CD4-positive, alpha-beta T cell treated with Interferon alpha-2 for 1 hour (primary cell): Measurements from ENCODE around the gene AFMID.
"Not testable (repeated sequence)": the region's sequence is repeated elsewhere in the genome, so short reads cannot be mapped to it uniquely, and the experiment has no call there.

Experiments
- DNase-seq, 2 donors: peaks; one replicate each; pipeline ENCODE4 v3.0.0-alpha.2; 2020 to 2022

Gene AFMID

DNA sequence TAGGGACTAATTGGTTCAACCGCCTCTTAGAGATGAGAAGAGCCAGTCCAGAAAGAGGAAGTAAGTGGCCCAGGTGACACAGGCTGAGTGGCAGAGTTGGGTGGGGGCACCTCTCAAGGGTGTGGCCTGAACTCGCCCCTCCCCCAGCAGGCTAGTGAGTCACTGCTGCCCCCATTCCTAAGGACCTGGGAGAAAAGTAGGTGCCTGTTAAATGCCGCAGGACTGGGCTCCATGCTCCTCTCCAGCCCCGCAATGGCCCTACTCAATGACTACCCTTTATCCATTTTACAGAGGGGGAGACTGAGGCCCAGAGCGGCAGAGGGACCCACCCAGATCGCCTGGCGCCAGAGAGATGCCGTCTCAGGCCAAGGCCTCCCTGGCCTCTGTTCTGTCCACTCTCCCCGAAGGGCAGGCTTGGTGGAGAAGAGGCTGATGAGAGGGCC, 52.3 kb downstream of the AFMID start:
- no peak for DNase-seq

DNA sequence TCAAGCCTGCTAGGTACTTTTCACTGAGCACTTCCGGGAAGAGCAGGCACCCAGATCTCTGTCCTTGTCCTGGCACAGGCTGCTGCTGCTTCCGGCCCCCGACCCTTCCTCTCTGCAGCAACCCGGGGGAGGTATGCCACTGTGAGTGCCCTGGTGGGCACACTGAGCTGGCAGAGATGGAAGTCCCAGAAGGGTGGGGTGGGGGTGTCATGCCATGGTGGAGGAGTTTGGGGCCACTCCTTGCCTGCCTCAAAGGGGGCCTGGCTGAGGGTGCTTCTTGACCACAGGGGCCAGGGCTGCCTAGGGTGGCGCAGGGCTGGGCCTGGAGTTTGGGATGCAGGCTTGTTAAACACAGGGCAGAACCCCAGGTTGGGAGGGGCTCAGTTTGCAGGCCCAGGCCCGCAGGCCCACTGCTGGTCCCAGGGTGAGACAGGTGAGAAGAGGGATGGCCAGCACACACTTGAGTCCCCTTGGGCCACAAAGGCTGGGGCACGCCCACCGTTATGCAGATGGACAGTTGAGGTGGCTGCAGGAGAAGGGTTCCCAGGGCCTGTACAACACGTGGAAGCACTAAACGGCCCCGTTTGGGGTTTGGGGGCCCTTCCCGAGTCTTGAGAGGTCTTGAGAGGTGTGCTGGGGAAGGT, 53.0 kb downstream of the AFMID start:
- DNase-seq = no peak

DNA sequence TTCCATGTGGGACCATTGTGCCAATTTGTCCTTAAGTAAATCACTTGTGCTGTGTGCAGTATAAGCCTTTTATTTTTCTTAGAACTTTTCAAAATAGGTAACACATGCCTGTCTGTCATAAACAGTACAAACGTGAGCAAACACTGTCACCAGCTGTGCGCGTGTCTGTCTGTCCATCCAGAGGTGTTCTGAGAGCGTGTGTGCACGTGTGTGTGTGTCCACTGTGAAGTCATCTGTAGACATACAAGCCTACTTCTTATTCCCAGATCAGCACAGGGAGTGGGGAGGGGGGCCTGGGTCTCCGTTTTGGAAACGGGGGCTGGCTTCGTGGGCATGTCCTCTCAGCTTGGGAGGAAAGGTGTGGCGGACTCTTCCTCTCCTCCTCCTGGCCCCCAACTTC, 53.7 kb downstream of the AFMID start:
- DNase-seq = no peak

- no peak for DNase-seq
Observed at GRCh38 chr17:78241277-78242023, 54.3 kb downstream of the AFMID start.

GRCh38 chr17:78242024-78242742, 55.0 kb downstream of the AFMID start:
- peak in 1 of 2 donors; percentile 45 for DNase-seq

DNA sequence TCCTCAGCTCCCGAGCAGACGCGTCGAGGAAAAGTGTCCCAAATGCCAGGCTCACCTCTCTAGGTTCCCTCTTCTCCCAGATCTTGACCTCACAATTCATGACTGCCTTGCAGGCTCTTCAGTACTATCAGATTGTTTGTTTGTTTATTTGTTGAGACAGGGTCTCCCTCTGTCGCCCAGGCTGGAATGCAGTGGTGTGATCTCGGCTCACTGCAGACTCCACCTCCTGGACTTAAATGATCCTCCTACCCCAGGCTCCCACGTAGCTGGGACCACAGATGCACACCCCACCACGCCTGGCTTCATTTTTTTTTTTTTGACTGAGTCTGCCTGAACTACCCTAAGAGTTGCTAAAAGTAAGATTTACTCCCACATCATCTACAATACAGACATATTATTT, 60.1 kb downstream of the AFMID start:
- no peak for DNase-seq

GRCh38 chr17:78248051-78248914, 61.1 kb downstream of the AFMID start:
- no peak for DNase-seq

DNA sequence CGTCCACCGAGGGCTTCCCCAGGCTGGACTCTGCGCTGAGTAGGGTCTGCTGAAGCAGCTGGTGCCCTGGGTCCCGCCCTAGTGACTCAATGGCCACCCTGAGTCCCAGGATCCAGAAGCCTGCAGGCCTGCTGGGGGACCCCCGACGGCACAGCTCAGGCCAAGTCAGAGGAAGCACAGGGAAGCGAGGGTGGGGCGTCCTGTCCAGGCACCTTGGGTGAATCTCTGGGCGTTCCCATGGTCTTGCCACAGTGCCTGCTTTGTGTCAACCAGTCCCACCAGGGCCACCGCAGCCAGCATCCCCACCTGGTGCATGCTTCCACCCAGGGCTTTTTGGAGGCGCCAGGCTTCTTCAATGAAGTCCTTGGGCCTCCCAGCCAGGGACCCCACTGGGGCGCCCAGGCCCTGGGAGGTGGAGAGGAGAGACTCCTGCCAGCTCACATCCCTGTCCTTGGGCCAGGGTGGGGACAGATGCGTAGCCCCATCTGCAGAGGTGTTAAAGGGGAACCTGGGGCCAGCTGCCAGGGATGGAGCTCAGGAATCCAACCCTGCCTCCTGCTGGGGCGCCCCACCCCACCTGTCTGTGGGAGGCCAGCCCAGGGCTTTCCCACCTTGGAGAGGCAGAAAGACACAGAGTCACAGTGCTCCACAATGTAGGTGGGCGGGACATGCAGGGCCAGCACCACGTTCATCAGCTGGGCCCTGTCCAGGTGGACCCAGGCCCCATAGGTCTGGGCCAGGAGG, 62.1 kb downstream of the AFMID start:
- no peak for DNase-seq

DNA sequence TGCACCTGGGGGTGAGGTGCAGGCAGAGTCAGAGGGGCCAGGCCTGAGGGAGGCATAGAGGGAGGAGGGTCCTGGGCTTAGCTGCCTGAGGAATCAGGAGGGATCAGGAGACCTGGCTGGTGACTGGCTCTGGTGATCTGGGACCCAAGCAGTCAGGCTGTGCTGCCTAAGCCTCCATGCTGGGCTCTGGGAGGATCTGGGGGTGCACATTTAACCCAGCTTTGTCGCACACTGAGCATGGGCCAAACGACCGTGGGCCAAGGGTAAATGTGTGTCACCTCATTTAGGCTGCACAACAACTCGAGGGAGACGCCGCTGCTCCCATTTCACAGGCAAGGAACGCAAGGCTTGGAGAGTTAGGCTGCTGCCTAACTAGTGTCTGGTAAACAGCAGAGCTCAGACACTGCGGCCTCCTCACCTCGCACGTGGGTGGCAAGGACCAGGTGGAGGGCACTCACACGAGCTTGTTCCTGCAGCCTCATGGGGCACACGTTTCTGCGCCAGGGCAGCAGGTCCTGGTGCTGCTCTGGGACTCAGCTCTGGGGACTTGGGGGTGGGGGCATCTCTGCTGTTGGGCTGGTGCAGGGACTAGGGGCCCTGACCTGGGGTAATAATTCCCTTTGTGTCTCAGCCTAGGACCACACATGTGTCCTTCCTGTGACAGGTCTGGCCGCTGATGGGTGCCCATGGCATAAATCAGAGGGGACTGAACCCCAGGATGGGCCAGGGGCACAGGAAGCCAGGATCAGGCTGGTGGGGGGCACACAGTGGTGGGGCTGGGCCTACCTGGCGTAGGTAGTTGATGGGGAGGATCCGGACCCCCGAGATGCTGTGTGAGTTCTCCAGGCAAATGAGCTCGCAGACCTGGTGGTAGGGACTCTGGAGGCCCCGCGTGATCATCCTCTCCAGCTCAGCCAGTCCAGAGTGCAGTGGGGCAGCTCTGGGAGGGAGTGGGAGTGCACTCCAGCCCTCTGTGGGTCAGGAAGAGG, 63.0 kb downstream of the AFMID start:
- DNase-seq = no peak

DNA sequence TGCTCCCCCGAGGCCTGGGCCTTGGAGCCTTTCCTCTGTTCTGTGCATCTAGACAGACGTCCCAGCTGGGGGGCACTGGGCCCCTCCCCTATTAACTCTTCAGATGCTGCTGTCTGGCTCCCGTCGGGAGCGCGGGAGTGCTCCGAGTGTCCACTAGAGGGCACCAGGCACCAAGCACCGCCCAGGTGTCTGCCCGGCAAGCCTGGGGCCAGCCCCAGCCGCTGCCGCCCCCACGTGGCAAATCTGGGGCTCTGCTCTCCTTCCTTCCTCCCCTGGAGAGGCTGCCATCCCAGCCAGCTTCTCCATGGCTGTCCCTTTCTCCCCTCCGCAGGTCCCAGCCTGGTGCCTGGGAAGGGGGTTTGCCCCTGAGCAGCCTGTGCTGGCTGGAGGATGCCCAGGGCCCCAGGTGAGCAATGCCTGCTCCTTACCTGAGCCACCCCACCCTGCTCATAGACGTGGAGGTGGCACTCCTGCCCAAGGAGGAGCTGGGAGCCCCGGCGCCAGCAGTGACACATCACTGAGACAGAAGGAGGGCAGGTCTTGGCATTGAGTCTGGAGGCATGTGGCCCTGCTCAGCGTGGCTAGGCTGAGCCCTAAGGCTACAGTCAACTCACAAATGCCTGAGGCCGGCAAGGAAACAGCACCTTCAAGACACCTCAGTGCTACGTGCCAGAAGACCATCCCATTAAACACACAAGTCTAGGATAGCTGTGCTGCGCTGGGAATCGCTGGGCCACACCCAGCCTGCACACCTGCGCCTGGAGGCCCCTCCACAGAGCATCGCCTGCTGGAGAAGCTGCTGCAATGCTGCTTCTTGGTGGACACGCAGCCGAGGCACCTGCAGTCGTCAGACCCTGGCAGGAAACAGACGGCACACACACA, 64.0 kb downstream of the AFMID start:
- peak; percentile 85 to 88 for DNase-seq

DNA sequence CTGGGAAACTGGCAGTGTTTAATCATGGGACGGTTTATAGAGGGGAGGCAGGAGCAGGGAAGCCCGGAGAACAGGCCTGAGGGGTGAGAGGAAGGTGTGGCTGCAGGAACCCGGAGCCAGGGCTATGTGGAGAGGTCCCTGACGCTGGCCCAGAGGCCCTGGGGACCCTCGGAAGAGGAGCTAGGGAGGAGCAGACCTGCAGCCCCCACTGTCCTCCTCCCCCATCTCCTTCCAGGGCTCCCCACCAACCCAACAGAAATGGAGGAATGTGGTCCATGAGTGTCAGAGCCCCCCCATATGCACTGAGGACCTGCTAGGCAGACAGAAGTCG, 64.6 kb downstream of the AFMID start:
- no peak for DNase-seq

DNA sequence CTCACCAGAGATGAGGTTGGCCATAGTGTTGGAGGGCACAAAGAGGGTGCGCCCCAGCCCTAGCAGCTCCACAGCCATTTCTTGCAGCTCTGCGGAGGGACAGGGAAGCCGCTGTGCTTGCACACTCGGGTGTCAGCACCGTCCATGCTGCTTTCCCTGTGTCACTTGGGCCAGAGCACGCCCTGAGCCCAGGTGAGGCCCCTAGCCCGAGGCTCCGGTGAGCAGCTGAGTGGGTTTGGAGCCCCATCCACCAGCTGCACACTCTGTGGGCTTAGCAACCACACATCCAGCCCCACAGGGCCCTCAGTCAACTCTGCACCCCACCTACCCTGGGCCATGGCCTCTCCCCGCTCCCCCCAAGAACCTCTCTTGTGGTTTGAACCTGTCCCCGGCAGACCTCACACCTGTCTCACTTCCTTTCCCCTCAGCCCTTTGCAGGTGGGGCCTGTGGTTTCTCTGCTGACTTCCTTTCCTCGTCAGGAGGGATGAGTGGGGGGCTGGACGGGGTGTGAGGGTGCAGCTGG, 65.0 kb downstream of the AFMID start:
- DNase-seq = peak; percentile 84 to 89

- no peak for DNase-seq
Observed at GRCh38 chr17:78252701-78253635, 65.8 kb downstream of the AFMID start.

GRCh38 chr17:78253636-78253945, 66.4 kb downstream of the AFMID start:
- DNase-seq = not testable (repeated sequence)

DNA sequence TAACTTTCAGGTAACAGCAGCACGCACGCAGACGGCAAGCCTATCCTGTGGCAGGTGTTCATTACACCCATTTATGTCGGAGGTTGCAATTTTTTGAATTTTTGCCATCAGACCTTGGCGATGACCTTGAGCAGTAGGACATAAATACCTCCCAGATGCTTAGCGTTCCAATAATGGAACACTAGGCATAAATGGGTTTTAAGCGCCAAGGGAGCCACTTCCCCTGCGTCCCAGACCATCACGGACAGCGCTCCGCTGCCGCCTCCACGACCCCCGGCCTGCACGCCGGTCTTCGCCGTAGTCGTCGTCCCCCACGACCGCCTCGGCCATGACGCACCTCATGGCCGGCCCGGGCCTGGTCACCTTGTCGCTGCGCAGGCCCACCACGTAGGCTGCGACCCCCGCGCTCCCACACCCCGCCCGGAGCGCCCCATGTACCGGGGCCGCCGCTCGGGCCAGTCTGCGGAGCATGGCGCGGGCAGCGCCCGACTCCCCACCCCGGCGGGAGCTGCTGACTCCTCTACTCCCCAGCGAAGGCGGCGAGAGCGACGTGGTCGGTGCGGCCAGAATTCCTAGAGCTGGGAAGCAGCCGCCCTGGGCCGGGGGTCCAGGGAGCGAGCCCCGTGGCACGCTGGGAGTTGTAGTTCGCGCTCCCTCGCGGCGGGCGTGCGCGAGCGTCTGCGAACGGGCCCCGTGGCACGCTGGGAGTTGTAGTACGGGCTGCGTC, 66.9 kb downstream of the AFMID start:
- DNase-seq = peak; percentile 81 to 84

- no peak for DNase-seq
Observed at GRCh38 chr17:78255029-78255656, 68.0 kb downstream of the AFMID start.

DNA sequence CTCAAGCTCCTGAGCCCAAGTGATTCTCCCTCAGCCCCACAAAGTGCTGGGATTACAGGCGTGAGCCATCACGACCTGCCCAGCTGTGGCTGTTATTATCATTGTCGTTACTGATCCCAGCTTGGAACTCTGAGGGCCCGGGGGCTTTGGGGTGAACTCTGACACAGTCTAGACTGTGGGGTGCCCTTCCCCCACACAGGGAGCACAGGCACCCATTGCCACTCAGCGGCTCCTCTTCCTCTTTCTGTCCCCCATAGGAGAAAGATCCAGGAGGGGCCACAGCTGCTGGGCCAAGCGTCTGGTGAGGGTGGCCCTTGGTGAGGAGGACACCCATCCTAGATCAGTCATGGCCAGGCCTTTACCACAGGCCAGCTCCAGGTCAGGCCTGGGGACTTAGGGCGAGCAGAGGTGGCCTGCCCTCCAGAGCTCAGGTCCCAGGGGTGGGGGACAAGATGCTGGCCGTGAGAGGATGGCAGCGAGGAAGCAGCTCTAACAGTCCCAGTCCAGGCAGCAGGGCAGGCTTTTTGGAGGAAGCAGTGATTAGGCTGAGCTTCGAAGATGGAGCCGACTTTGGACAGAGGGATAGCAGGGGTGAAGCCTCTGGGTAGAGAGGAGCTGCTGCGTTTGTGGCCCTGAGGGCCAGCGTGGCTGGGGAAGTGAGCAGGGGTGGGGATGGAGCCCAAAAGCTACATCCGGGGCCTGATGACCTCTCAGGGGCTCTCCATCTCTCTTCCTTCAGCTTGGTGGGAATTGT, 69.0 kb downstream of the AFMID start:
- no peak for DNase-seq
